Endothelial cell of umbilical vein (primary cell): ENCODE measurements around the gene CAMK2G. TPM values are rescaled to one million over a fixed set of nuclear protein-coding genes. Genes with fewer than 3 reads are reported as not detected.

Experiments used
- BruUV-seq: library from RNA; stranded (reverse); fragments of 400-500 nt; replicated peaks from 2 replicates; lab custom pipeline; 2021; lab: Mats Ljungman, UMichigan
- CTCF ChIA-PET: fragments of 300-600, 350-600 bp; sonication (Branson Sonifier 250); formaldehyde crosslinking; loops from one replicate; lab custom pipeline; 2021; ENCODE audit warnings: antibody characterized with exemption, inconsistent platforms; lab: Charles Lee
- POLR2A ChIA-PET: fragments of 300-600, 350-600 bp; sonication (Branson Sonifier 250); formaldehyde crosslinking; loops from one replicate; lab custom pipeline; 2021; ENCODE audit warnings: antibody characterized with exemption, inconsistent platforms; lab: Charles Lee
- DNase-seq: peaks from one replicate; pipeline ENCODE4 v3.0.0-alpha.2; 2011; ENCODE audit warnings: low read depth, low spot score
- FAIRE-seq: peaks from 2 replicates; lab custom pipeline; 2011; peaks lifted over from hg19 to GRCh38; lab: Jason Lieb, UNC
- H2AFZ ChIP-seq: 2 replicates; pipeline ENCODE4 v1.6.0; 2012; ENCODE audit warnings: low read depth, low read length, control low read depth, inconsistent platforms
- H3K27ac ChIP-seq: 2 replicates; pipeline ENCODE4 v1.5.1; 2011; ENCODE audit warnings: low read depth, mild to moderate bottlenecking, control low read depth, low read length, moderate library complexity; ENCODE audit not compliant: insufficient read depth
- H3K27me3 ChIP-seq, 2 experiments: 2 replicates each; pipeline versions ENCODE4 v1.6.0 to v1.6.1; 2011; ENCODE audit warnings: low read length in 2 of 2, mixed read lengths in 1 of 2; ENCODE audit not compliant: control insufficient read depth in 2 of 2, insufficient read depth in 2 of 2
- H3K36me3 ChIP-seq, 2 experiments: 2 replicates in 1 of 2; 3 replicates in 1 of 2; pipeline ENCODE4 v1.5.1; 2011; ENCODE audit warnings: low read length in 2 of 2, mild to moderate bottlenecking in 1 of 2, moderate library complexity in 1 of 2; ENCODE audit not compliant: control insufficient read depth in 2 of 2, insufficient read depth in 2 of 2; ENCODE audit errors: extremely low read depth in 1 of 2
- H3K4me1 ChIP-seq: 3 replicates; pipeline ENCODE4 v1.5.1; 2011; ENCODE audit warnings: mild to moderate bottlenecking, low read length; ENCODE audit not compliant: control insufficient read depth, insufficient read depth; ENCODE audit errors: extremely low read depth
- H3K4me2 ChIP-seq: 2 replicates; pipeline ENCODE4 v1.6.1; 2011; ENCODE audit warnings: low read length, control low read depth, mixed read lengths; ENCODE audit not compliant: insufficient read depth
- H3K4me3 ChIP-seq, 3 experiments: fragments of 200-600 bp in 1 of 3; sonication (generic), shearing (Covaris generic) in 1 of 3; replicated peaks in 1 of 3; 2 replicates each; pipeline ENCODE4 v1.5.1; 2011 to 2016; ENCODE audit warnings: control low read depth in 3 of 3, low read length in 3 of 3, mild to moderate bottlenecking in 2 of 3, inconsistent platforms in 1 of 3, low read depth in 1 of 3, moderate library complexity in 1 of 3; ENCODE audit not compliant: insufficient read depth in 1 of 3
- H3K79me2 ChIP-seq: 2 replicates; pipeline ENCODE4 v1.6.0; 2012; ENCODE audit warnings: low read length, inconsistent platforms; ENCODE audit not compliant: control insufficient read depth, insufficient read depth
- H3K9ac ChIP-seq: replicated peaks from 2 replicates; pipeline ENCODE3; 2011; ENCODE audit warnings: low read length, control low read depth; ENCODE audit not compliant: insufficient read depth; ENCODE audit errors: extremely low read depth
- H3K9me1 ChIP-seq: replicated peaks from 3 replicates; pipeline ENCODE4 v1.6.0; 2011; ENCODE audit warnings: mild to moderate bottlenecking, low read length; ENCODE audit not compliant: control insufficient read depth, insufficient read depth; ENCODE audit errors: extremely low read depth
- H3K9me3 ChIP-seq: replicated peaks from 2 replicates; pipeline ENCODE4 v1.5.1; 2012; ENCODE audit warnings: low read length, inconsistent platforms; ENCODE audit not compliant: control insufficient read depth, insufficient read depth
- H4K20me1 ChIP-seq: replicated peaks from 2 replicates; pipeline ENCODE3; 2011; ENCODE audit warnings: mild to moderate bottlenecking, low read length; ENCODE audit not compliant: control insufficient read depth, insufficient read depth; ENCODE audit errors: extremely low read depth
- EZH2 ChIP-seq: IDR thresholded peaks from 2 replicates; pipeline ENCODE4 v1.6.1; 2012; ENCODE audit warnings: borderline replicate concordance, low read depth, mild to moderate bottlenecking, moderate library complexity, low read length, inconsistent platforms; ENCODE audit not compliant: severe bottlenecking
- FOS ChIP-seq: IDR thresholded peaks from 2 replicates; pipeline ENCODE4 v1.6.1; 2011; ENCODE audit warnings: mild to moderate bottlenecking, low read length, moderate library complexity, borderline replicate concordance; ENCODE audit not compliant: insufficient read depth
- GATA2 ChIP-seq: IDR thresholded peaks from 2 replicates; pipeline ENCODE4 v1.7.0; 2011; ENCODE audit warnings: low read depth, mild to moderate bottlenecking, moderate library complexity, mixed read lengths, low read length; ENCODE audit not compliant: insufficient read length, insufficient read depth
- JUN ChIP-seq: IDR thresholded peaks from 2 replicates; pipeline ENCODE4 v1.6.1; 2011; ENCODE audit warnings: borderline replicate concordance, low read depth; ENCODE audit not compliant: insufficient read length, insufficient read depth
- MYC ChIP-seq: IDR thresholded peaks from one replicate; pipeline ENCODE4 v1.6.1; 2011; ENCODE audit warnings: mild to moderate bottlenecking, low read depth, low read length
- POLR2A ChIP-seq: IDR thresholded peaks from 2 replicates; pipeline ENCODE4 v1.6.1; 2012; ENCODE audit warnings: low read depth, mild to moderate bottlenecking, control low read depth, low read length
- POLR2AphosphoS5 ChIP-seq: IDR thresholded peaks from 2 replicates; pipeline ENCODE4 v1.6.1; 2012; ENCODE audit warnings: low read depth, mild to moderate bottlenecking, control low read depth, low read length, moderate library complexity; ENCODE audit not compliant: insufficient read depth
- dilution Hi-C: fragments of 300-500 bp; cut with MboI; formaldehyde crosslinking; loops from one replicate; pipeline ENCODE4 v1.15.0; 2019; ENCODE audit warnings: low sequenced_read_pairs; ENCODE audit not compliant: extremely low pct_ligation_motif_present
- intact Hi-C: fragments of 100-400 bp; cut with micrococcal nuclease; formaldehyde crosslinking; loops from one replicate; pipeline ENCODE4 v1.10.0; 2022
- polyA plus RNA-seq, 4 experiments: library from polyadenylated mRNA; depleted of rRNA in 3 of 4; stranded (reverse) in 3 of 4; unstranded in 1 of 4; fragments of >200 nt; gene quantifications; 2 replicates each; pipeline versions ENCODE4 v1.2.1 to v1.2.3, GENCODE V29; 2011 to 2012; ENCODE audit warnings: missing spikeins in 1 of 4
- total RNA-seq: library from RNA; stranded (reverse); gene quantifications from 2 replicates; pipeline ENCODE4 v1.2.3, GENCODE V29; 2021
- TF ChIP-seq, protein P1 (sequence below): IDR thresholded peaks from 2 replicates; pipeline ENCODE4 v1.6.1; 2011; ENCODE audit not compliant: insufficient read depth, insufficient read length
- TF ChIP-seq, protein P2 (sequence below), 2 donors: IDR thresholded peaks; 1 replicate in 1 of 2; 2 replicates in 1 of 2; pipeline ENCODE4 v1.5.1; 2011; ENCODE audit warnings: low read length in 2 of 2, mild to moderate bottlenecking in 2 of 2, moderate library complexity in 2 of 2, control low read depth in 1 of 2, inconsistent platforms in 1 of 2, low read depth in 1 of 2; ENCODE audit not compliant: insufficient read depth in 1 of 2; ENCODE audit errors: extremely low read depth in 1 of 2

The CAMK2G gene
- total and polyA plus RNA-seq, 2 donors (not counting 3 experiments of a cell fraction or from before 2014, with no cell fraction given), result 27.2 to 33.6 TPM

DNA sequence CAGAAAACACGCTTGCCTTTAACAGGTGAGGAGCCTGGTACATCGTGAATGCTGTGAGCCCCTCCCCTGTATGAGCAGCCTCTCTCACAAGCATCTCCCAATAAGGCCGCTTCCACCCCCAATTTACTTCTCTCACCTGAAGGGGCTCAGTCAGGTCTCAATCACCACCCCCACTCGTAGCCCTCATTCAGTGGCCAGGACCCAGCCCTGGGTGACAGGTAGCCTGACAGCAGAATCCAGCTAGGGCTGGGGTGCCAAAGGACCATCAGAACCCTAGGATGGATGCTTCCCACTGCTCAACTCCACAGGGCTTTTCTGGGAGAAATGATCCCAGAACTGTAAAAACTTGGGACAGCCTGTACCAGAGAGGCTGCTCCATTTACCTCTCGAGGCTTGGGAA lies 56.5 kb downstream of the CAMK2G start:
- Histone ChIP-seq H2AFZ (no peak overlapping the region), H3K27ac (no peak overlapping the region), H3K9me1 (no peaks in the 10 kb centered on the region), H3K79me2 (no peaks in the 10 kb centered on the region), H3K36me3 (peaks cover 6 to 10% of the 10 kb centered on the region in 2 experiments), H3K4me3 (no peak overlapping the region), H3K4me2 (no peak overlapping the region), H3K27me3 (no peaks in the 10 kb centered on the region), H3K4me1 (peaks cover 39% of the 10 kb centered on the region), H4K20me1 (no peaks in the 10 kb centered on the region), H3K9me3 (no peaks in the 10 kb centered on the region), H3K9ac (no peak overlapping the region)
- FAIRE-seq (no peak), DNase-seq (no peak)
- no TSS peak for BruUV-seq
- CTCF ChIA-PET, result interaction anchor here (1.3 kb wide), 1 partner anchor 50 kb away, joined by 5 read pairs; no protein-coding TSS in a partner anchor
- dilution Hi-C loops (no loop called here), intact Hi-C loops (no loop called here)
- POLR2A ChIA-PET, result no interaction called here
- TF ChIP-seq EZH2 (no peak), FOS (no peak), MYC (no peak), JUN (no peak), POLR2A (no peak), POLR2AphosphoS5 (no peak), GATA2 (no peak)
- TF ChIP-seq, protein P1, sequence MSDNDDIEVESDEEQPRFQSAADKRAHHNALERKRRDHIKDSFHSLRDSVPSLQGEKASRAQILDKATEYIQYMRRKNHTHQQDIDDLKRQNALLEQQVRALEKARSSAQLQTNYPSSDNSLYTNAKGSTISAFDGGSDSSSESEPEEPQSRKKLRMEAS, result no peak
- TF ChIP-seq, protein P2, sequence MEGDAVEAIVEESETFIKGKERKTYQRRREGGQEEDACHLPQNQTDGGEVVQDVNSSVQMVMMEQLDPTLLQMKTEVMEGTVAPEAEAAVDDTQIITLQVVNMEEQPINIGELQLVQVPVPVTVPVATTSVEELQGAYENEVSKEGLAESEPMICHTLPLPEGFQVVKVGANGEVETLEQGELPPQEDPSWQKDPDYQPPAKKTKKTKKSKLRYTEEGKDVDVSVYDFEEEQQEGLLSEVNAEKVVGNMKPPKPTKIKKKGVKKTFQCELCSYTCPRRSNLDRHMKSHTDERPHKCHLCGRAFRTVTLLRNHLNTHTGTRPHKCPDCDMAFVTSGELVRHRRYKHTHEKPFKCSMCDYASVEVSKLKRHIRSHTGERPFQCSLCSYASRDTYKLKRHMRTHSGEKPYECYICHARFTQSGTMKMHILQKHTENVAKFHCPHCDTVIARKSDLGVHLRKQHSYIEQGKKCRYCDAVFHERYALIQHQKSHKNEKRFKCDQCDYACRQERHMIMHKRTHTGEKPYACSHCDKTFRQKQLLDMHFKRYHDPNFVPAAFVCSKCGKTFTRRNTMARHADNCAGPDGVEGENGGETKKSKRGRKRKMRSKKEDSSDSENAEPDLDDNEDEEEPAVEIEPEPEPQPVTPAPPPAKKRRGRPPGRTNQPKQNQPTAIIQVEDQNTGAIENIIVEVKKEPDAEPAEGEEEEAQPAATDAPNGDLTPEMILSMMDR (IDR thresholded peaks at IDR 0.05; ENCODE audit: extremely low read depth in 1 of 2, insufficient read depth in 1 of 2, low read depth in 1 of 2, low read length in 2 of 2), result no peak
